ENCODE measurements around the gene BRWD1. TPM values are rescaled to one million over a fixed set of nuclear protein-coding genes. Genes with fewer than 3 reads are reported as not detected.

The BRWD1 gene
- total and polyA plus RNA-seq, 2 of the 13 experiments (the other 11 are each of a cell fraction or from before 2014, with no cell fraction given), result 13.9 to 28.0 TPM

- TF ChIP-seq KIAA2018 (CRISPR knock-in tag; IDR thresholded peaks at IDR 0.05; ENCODE audit: borderline replicate concordance) (no peak), ZNF264 (CRISPR knock-in tag; IDR thresholded peaks at IDR 0.05) (no peak), GLMP (CRISPR knock-in tag; IDR thresholded peaks at IDR 0.05; ENCODE audit: borderline replicate concordance) (no peak), FOSL1 (CRISPR knock-in tag; IDR thresholded peaks at IDR 0.05; ENCODE audit: borderline replicate concordance) (no peak), ELF3 (CRISPR knock-in tag; IDR thresholded peaks at IDR 0.05) (no peak), MAFK (conservative IDR thresholded peaks at IDR 0.05 in 1 of 2, IDR thresholded peaks at IDR 0.05 in 1 of 2; ENCODE audit: low read length in 2 of 2) (no peak), ZNF292 (CRISPR knock-in tag; IDR thresholded peaks at IDR 0.05; ENCODE audit: borderline replicate concordance, low read depth) (0 out of 2 replicates have a peak, but pooled peaks have one; percentile 37), AHDC1 (CRISPR knock-in tag; IDR thresholded peaks at IDR 0.05; ENCODE audit: borderline replicate concordance) (no peak), ZNF121 (CRISPR knock-in tag; IDR thresholded peaks at IDR 0.05) (no peak), ZNF431 (CRISPR knock-in tag; IDR thresholded peaks at IDR 0.05; ENCODE audit: borderline replicate concordance, low read depth) (no peak), RORA (CRISPR knock-in tag; IDR thresholded peaks at IDR 0.05) (no peak), ZNF451 (CRISPR knock-in tag; IDR thresholded peaks at IDR 0.05) (no peak), ZNF17 (CRISPR knock-in tag; IDR thresholded peaks at IDR 0.05) (no peak)
Measured at GRCh38 chr21:39314143-39315027, 953 bp upstream of the BRWD1 start (continued).
